PC-3 (cell line): Measurements from ENCODE around the gene MECR.

Experiments
- EZH2 ChIP-seq: fragments of 300-600 bp; sonication (generic); IDR thresholded peaks from one replicate; pipeline ENCODE4 v1.6.1; 2017; ENCODE audit warnings: antibody characterized with exemption, mild to moderate bottlenecking, low read length; ENCODE audit not compliant: unreplicated experiment
- EZH2phosphoT487 ChIP-seq: fragments of 300-600 bp; sonication (generic); IDR thresholded peaks from 2 replicates; pipeline ENCODE4 v1.6.1; 2018; ENCODE audit warnings: mild to moderate bottlenecking, antibody characterized with exemption, low read length, borderline replicate concordance

GRCh38 chr1:29278124-29278523 is 47.4 kb upstream of the MECR start:
- no peak for TF ChIP-seq EZH2
- no peak for TF ChIP-seq EZH2phosphoT487
